Mammary epithelial cell (primary cell): ENCODE measurements around the gene DDX51.

Experiments used
- CTCF ChIP-seq, 2 donors: IDR thresholded peaks in 1 of 2; conservative IDR thresholded peaks in 1 of 2; 2 replicates each; pipeline ENCODE4 v1.5.1; 2011 to 2012; ENCODE audit warnings: inconsistent platforms in 2 of 2, low read length in 2 of 2, mild to moderate bottlenecking in 2 of 2, control low read depth in 1 of 2, low read depth in 1 of 2; ENCODE audit not compliant: insufficient read depth in 1 of 2; ENCODE audit errors: extremely low read depth in 1 of 2
- EZH2 ChIP-seq: IDR thresholded peaks from 2 replicates; pipeline ENCODE4 v1.6.1; 2012; ENCODE audit warnings: low read length, inconsistent platforms, borderline replicate concordance

GRCh38 chr12:132133952-132134652 is 10.0 kb downstream of the DDX51 start:
- no peak for TF ChIP-seq EZH2
- no peak for TF ChIP-seq CTCF (conservative IDR thresholded peaks at IDR 0.05 in 1 of 2, IDR thresholded peaks at IDR 0.05 in 1 of 2; ENCODE audit: extremely low read depth in 1 of 2, insufficient read depth in 1 of 2, low read depth in 1 of 2, low read length in 2 of 2)
